Activated CD4-positive, alpha-beta T cell treated with anti-CD3 and anti-CD28 coated beads for 4 hours (primary cell): ENCODE data around the gene PSMB9.
"Not testable (repeated sequence)": the region's sequence is repeated elsewhere in the genome, so short reads cannot be mapped to it uniquely, and the experiment has no call there.

ENCODE experiments used
- DNase-seq, 2 donors: peaks; one replicate each; pipeline ENCODE4 v3.0.0-alpha.2; 2020

PSMB9 gene

DNA sequence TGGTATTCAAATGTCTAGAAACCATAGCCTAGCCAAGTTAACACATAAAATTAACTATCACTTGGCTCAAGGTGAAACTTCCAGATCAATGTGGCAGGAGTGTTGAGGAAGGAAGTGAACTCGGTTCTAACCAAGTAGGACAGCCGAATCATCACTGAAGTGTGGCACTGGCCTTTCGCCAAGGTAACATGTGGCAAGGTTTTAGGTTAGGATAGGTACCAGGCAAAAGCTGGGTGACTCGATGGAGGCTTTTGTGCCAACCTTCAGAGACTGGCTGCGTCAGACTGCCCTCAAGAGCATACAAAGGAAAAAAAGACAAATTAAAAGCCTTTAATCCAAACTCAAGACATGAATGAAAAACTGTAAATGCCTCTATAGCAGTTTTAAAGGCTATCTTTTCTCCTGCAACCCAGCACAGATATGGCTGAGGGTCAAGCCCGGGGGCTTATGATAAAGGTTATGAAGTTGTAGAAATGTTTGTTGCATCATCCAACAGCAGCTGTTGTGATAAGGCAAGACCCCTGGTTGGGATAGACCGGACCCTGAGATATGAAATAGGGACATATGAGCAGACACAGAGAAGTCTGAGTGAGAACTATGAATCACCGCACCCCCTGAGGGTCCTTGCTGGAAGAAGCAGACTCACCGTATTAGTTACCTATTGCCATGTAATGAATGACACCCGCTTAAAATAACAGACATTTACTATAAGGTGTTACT is 11.9 kb downstream of the PSMB9 start:
- DNase-seq: no peak

DNA sequence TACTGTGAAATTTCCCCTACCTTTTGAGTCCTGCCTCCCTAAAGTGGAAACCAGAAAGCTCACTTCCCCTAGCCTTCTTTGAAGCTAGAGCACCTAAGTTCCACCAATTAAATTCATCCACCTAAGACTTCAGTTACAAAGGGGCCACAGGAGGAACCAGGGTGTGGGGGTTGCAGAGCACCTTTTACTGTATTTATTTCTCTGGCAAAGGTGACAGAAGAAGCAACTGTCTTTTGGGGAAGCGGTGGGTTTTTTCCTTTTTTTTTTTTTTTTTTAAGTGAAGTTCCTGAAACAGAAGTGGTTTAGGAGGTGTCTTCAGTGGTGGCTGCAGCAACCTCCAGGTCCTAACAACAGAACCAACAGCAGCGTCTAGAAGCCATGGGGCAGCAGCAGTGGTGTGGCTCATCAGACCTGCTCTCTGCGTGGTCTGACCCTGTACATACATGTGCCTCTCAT is 13.1 kb downstream of the PSMB9 start:
- no peak for DNase-seq

DNA sequence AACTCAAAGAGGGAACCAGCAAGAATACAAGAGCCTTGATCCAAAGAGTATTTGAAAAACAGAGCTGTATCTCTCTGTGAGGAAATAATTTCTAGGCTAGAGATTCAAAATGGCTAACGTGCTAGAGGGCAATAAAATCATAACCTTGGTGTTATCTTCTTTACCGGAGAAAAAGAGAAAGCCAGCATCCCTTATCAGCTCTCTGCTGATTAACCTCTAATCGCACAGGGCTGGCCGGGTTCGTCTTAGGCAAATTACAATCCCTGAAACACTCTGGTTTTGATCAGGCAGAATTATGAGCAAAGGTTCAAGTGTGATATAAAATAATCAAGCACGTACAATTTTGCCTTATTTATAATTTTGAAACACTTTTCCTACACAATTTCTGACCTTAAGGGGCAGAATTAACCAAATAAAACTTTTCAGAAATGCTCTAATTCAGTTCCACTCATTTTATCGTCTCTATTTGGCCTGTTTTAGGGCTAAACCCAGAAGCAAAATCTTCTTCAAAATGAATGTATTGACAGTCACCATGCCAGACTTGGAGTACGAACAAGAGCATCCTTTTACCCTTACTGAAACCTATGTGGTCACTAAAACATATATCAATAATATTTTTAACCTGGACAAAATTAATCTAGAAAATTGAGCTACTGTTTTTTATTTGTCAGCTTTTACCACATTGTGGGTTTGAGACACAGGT is 13.7 kb downstream of the PSMB9 start:
- no peak for DNase-seq

DNA sequence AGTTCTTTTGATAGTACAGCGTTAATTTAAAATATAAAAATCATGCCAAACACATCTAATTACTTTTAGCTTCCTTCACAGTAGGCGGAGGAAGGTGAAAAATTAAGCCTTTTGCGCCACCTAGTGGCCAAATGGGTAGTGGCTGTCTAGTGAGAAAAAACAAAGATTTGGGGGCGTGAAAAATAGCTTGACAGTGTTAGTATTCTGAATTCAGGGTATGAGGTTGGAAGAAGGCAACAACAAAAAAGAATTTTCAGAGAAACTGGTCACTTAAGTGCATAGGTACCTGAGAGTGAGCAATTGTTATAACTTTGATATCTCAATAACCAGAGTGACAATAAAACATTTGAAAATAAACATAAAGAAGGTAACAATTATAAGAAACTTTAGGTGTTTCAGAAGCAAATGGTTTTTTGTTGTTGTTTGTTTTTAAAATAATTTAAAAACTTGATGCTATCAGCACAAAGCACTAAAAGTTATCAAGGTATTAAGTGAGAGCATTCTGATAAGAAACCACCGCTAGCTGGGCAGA is 14.3 kb downstream of the PSMB9 start:
- DNase-seq: peak; percentile 79 to 91

DNA sequence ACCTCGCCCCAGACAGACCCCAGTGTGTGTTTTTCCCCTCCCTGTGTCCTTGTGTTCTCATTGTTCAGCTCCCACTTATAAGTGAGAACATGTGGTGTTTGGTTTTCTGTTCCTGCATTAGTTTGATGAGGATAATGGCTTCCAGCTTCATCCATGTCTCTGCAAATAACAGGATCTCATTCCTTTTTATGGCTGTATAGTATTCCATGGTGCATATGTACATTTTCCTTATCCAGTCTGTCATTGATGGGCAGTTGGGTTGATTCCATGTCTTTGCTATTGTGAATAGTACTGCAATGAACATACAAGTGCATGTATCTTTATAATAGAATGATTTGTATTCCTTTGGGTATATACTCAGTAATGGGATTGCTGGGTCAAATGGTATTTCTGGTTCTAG is 20.0 kb downstream of the PSMB9 start:
- DNase-seq: not testable (repeated sequence)

DNA sequence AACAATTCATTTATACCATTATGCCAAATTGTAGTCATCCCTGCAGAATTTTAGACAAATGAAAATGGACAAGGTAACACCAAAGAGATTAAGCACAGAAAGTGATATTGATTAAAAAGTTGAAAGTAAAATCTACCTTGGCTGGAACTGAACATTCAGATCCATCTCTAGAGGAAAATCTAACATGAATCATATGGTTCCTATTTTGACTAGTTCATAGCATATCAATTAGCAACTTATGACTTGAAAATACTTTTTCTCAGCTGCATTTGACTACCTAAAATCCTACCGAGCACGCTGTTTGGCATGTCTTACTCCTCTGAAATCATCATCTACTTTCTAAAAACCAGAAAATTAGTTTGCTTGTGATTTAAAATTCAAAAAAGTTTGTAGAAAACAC is 22.6 kb downstream of the PSMB9 start:
- DNase-seq: no peak

DNA sequence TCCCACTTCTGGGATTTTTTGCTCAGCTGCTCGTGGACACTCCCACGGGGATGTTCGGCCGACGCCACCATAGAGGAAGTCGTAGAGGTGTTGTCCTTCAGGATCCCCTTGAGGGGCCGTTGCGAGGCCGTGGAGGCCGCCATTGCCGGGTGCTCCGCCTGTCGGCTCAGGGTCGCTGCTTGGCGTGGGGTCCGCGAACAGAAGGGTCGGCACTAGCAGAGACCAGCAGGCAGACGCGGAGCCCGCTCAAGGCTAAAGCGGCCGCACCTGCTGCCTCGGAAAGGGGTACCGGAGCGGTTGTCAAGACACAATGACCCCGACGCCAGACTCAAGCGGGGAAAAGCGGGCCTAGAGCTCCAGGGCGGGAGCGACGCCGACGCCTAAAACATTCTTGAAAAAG is 25.7 kb downstream of the PSMB9 start:
- no peak for DNase-seq

DNA sequence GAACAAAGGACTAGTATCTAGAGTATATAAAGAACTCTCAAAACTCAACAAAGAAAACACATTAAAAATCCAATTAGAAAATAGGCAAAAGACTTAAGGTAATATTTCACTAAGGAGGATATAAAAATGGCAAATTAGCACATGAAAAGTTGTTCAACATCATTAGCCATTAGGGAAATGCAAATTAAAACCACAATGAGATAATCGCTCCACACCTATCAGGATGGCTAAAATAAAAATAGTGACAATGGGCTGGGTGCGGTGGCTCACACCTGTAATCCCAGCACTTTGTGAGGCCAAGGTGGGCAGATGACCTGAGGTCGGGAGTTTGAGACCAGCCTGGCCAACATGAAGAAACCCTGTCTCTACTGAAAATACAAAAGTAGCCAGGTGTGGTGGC is 27.0 kb downstream of the PSMB9 start:
- not testable (repeated sequence) for DNase-seq

DNA sequence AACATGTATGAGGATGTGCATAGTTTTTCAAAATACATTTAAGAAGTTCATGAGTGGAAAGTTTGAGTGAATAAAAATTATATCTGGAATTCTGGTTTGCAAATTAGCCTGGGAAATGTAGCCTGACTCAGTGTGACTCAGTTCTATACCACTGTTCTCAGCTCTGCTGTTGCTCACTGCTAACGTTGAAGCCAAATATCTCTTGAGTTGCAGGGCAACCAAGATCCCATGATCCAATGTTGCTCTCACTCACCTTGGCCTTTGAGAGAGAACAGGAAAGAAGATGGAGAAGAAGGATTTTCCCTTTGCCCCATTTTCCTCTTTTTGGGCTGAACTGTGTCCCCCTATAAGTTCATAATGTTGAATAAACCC is 28.9 kb downstream of the PSMB9 start:
- no peak for DNase-seq

DNA sequence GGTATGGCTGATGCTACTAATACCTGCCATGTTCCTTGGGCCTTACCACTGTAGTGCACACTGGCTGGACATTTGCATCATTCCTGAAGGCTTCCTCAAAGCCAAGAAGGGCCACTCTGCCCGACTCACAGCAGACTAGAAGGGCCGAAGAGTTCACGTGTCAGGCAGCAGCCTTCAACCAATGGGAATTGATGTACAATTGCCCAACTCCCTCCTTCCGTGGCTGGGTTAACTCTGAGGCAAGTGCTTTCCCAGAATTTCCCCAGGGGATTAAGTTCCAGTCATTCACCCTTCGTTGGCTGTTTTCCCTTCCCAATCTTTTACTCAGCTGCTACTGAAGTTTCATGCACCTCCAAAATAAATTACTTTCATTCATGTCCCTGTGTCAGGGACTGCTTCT is 29.8 kb downstream of the PSMB9 start:
- DNase-seq: no peak

DNA sequence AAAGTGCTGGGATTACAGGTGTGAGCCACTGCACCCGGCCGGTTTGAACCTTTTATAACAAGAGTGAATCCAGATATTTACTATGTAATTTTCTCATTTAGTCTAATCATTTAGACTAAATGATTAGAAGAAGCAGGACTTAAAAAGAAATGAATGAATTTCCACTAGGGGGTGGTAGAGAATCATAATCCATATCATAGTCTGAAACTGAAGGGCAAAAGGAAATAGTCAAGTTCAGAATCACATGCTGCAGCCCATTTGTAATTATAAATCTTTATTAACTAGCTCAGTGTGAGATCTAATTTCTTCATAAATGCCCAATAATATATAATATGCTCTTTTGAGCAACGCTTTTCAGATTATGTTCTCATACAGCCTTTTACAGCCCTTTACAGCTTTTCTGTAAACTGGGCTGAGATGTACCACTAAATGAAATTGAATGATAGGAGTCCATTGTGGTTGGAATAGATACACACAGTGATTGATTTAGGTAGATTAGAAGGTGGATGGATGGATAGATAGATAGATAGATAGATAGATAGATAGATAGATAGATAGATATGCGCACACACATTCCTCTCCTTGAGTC is 31.8 kb downstream of the PSMB9 start:
- DNase-seq: no peak

DNA sequence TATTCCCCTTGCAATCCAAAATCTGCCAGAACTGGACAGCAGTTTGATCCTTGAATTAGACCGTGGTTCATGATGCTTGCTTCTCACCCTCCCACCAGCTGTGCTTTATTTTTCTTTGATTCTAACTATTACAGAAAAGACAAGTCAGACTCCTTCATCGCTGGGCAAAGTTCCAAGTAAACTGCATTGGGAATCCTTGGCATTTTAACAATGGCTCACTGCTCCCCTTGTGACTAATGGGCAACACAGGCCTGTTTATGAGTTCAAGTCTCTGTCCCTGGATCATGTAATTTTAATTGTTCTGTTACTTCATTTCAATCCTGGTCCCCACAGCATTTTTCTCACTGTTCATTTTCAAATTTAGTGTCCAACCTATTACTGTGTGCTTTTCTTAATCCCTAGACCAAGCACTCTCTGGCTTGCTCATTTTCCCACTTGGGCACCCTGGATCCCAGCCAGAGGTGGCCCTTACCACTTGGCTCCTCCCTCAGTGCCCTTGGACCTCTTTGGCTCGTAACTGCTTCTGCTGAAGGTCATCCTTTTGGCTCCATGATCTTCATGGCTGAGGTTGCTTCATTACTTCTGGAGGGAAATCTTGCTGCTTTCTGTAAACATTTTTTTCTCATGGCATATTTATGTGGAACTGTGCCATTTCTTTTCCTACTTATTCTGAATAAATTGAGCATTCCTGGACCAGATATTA is 32.8 kb downstream of the PSMB9 start:
- no peak for DNase-seq

DNA sequence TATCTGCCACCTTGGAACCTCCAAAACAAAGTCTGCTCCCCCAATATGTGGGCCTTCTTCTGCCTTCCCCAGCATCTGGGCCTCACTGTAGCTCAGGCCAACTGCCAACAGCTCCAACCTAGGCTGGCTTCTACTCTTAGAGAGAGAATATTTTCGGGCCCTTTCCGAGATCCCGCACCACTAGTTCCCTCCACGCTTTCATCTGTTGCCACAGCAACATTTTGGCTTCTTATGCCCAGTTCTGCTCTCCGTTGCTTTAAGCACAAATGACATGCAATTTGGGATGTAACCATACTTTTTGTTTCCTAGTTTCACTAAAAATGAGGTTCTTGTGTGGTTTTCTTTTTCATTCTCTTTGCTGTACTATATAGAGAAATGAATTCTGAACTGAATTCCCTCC is 33.6 kb downstream of the PSMB9 start:
- DNase-seq: no peak

DNA sequence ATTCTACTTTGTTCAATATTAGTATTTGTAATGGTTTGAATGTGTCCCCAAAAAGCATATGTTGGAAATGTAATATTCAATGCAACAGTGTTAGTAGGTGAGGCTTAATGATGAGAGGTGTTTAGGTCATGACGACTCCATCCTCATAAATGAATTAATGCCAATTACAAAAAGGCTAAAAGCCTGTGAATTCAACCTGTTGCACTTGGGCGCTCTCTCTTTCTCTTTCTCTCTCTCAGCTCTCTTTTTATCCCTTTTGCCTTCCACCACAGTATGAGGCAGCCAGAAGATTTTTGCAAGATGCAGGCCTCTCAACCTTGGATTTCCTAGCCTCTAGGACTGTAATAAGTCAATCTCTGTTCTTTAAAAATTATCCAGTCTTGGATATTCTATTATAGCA is 34.6 kb downstream of the PSMB9 start:
- DNase-seq: no peak

DNA sequence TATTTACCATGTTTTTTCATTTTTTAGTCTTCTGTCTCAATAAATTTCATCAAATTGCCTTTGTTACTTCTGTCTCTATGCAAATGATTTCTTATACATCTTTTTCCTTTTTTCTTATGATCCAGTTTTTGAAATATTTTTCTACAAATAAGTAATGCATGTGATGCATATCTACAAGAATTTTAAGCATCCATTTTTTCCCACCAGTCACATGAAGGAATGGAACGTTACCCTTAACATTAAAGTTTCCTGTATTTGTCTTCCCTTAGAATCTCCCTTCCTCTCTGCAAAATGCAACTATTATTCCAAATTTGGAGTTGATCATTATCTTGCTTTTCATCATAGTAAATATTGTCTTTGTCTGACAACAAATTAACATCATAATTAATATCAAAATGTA is 35.5 kb downstream of the PSMB9 start:
- DNase-seq: no peak

DNA sequence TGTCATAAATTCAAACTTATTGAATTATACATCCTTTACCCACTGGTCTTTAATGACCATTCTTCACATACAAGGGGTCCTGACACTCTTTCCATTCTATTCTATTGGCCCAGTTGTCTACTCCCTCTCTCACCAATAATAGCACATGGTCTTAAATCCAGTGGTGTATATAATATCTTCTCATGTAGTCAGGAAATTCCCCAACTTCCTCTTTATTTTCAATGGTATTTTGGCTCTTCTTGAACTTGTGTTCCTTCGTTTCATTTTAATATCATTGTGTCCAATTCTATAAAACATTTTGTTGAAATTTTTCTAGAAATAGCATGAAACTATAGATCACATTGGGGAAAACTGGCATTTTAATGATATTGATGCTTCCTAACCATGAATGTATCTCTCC is 36.8 kb downstream of the PSMB9 start:
- no peak for DNase-seq

DNA sequence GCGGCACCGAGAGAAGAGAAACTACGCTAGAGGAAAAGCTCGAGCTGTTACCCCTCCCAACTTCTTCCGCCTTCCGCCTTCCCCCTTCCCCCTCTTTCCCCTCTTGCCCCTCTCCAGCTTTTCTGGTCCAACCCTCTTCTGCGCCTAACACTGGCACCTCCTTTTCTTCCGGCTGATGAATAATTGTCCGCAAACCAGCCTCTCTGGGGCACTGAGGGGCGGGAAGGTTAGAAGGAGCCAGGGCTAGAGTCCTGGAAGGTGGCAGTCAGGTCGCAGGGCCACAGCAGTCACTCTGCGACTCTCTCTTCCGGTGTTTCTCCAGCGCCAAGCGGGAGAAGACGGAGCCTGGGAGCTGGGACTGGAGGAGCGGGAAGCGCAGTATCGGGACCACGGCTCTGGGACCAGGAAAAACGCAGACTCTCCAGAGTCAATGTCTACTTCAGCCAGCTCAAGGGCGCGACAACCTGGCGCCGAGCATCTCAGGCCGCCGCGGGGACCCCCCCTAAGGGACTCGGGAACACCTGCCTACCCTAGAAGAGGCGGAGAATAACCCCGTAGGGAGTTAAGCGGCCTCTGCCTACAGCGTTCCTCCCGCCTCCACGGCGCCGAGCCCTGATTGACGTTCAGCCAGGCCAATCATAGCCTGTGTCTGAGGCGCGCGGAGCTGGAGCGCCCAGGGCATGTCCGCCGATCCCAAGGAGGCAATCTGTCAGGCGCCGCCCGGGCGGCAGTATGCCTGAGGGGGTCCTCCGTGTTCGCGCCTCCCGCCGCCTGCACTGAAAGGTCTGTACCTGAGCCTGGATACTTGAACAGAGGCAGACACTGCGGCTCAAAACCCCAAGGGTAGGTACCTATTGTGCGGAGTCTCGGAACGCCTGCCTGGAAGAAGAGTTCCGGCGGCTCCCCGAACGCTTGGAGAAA is 40.4 kb downstream of the PSMB9 start:
- DNase-seq: peak; percentile 87 to 95

DNA sequence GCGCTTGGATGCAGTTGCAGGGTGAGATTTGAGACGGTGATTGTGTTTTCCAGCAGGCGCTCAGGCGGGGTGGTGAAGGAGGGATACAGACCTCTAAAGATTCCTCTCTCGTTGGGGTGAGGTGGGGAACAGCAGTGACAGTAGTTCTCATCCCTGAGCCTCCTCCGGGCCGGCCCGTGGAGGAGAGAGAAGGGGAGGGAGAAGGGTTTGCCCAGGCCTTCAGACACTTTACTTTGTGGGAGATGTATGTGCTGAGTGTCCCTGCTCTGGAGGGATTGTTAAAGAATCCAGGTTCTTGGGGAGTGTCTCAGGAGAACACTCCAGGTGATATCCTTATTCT is 41.0 kb downstream of the PSMB9 start:
- DNase-seq: no peak

DNA sequence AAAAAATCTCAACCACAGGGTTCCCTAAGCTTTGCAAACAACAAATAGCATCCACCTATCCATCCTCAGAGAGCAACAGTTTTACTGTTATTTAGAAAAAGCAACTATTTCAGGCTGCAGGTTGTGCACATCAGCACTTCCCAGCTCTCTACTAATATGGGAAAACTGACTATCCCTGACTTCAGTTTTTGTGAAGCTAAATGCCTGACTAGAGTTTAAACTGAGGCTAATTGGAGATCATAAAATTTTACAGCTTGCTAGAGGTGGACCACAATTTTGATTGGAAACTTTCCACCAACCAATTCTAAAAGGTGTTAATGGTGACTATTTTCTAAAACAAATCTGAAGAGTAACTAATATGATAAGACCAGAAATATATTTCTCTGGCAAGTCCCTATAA is 50.0 kb downstream of the PSMB9 start:
- no peak for DNase-seq

DNA sequence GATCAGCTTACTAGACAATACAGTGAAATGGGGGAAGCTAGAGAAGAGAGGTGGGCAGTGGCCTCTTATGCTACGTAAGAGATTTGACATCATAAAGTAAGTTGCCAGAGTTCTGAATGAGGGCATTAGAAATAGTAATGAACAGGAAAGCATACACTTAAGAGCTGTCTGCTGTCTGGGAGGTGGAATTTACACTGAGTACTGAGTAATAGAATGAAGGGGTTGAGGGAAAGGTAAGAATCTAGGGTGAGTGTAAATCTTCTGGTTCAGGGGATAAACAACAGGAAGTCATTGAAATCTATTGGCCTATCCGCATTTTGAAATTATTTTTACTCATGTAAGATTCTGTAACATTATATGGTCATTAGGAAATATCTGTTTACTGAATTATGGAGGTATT is 51.1 kb downstream of the PSMB9 start:
- DNase-seq: no peak

DNA sequence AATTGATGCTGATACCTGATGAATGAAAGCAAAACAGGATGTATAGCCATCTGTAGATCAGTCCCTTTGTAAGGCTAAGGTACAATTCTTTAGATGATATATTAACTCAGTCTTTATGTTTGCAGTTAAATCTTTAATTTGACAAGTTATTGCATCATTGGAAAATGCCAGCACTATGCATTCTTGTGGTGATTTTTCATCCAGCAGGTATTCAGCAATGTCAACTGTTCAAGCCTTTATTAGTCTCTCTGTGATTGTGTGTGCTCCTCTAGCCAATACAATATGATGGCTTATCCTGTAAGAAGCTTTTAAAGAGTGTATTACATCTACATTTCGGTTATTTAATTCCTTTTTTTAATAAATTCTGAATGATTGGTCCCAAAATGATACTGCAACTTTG is 52.5 kb downstream of the PSMB9 start:
- DNase-seq: no peak

DNA sequence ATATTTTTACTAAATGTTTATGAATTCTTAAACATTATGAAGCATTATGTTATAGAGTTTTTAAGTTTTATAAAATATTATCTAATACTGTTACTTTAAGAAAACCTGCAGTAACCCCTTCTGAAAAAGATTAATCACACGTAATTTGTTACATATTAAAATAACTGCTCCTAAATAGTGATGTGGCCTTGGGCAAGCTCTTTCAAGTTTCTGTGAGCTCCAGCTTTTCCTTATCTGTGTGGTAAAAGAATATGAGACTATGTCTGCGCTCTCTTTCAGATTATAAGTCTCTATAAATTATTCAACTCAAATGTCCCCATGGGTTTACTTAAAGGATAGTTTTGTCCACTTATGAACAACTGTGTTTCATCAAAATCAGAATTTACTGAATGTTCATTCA is 54.9 kb downstream of the PSMB9 start:
- DNase-seq: no peak
